Progenitor cell of endocrine pancreas (in vitro differentiated cells): ENCODE measurements around the gene MDH1. TPM values are rescaled to one million over a fixed set of nuclear protein-coding genes. Genes with fewer than 3 reads are reported as not detected.
A peak's percentile ranks its signal among the peaks of the same experiment; 100 is the strongest.

ENCODE experiments used
- DNase-seq: peaks from one replicate; pipeline ENCODE4 v3.0.0; 2021; ENCODE audit warnings: low spot score; ENCODE audit not compliant: unreplicated experiment
- H3K27ac Mint-ChIP-seq: 2 replicates; pipeline ENCODE4 v1.8.0; 2021; ENCODE audit warnings: mild to moderate bottlenecking, moderate library complexity, mixed read lengths
- H3K27me3 Mint-ChIP-seq: 2 replicates; pipeline ENCODE4 v1.8.0; 2021; ENCODE audit warnings: mixed read lengths
- H3K36me3 Mint-ChIP-seq: 2 replicates; pipeline ENCODE4 v1.8.0; 2022; ENCODE audit warnings: mixed read lengths; ENCODE audit not compliant: insufficient read depth
- H3K4me1 Mint-ChIP-seq: 2 replicates; pipeline ENCODE4 v1.8.0; 2021; ENCODE audit warnings: low read depth, mixed read lengths
- H3K4me3 Mint-ChIP-seq: 2 replicates; pipeline ENCODE4 v1.8.0; 2021; ENCODE audit warnings: low read depth, mild to moderate bottlenecking, moderate library complexity, mixed read lengths
- H3K9me3 Mint-ChIP-seq: 2 replicates; pipeline ENCODE4 v1.8.0; 2021; ENCODE audit warnings: low read depth, mixed read lengths
- total RNA-seq: library from RNA; stranded (reverse); gene quantifications from 2 replicates; pipeline ENCODE4 v1.2.1, GENCODE V29; 2021
- TF ChIP-seq, protein P1 (sequence below): fragments of 200-600 bp; sonication (generic); IDR thresholded peaks from one replicate; pipeline ENCODE4 v1.5.0; 2021; ENCODE audit warnings: antibody characterized with exemption, mild to moderate bottlenecking; ENCODE audit not compliant: unreplicated experiment

MDH1 gene
- total RNA-seq, 1 donor from 2014 or later, result 125 TPM

GRCh38 chr2:63590626-63591408, 2.1 kb downstream of the MDH1 start:
- H3K27me3 Mint-ChIP-seq, result no peaks in the 10 kb centered on the region
- no peak overlapping the region for H3K27ac Mint-ChIP-seq

DNA sequence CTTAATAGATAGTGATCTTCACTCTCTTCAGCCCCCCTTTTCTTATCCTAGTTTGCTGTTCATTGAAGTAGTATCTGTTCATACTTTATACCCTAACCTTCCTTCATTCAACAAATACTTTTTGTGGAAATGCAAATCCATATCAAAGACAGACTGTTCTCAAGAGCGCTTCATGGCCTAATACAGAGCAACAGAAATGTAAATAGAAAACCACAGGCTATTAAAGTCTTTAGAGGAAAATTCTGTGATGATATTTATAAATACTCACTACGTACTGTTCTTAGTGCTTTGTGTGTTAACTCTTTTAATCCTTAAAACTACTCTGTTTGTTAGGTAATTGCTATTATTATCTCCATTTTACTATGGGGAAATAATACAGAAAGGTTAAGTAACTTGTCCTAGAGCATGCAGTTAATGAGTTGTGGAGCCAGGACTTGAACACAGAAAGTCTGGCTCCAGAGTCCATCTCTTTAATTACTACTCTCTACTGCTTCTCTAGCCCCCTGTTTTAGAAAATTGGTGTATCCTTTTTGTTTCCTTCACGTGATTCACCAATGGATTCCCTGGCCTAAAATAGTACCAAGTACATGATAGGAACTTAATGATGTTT, 2.9 kb downstream of the MDH1 start:
- H3K36me3 Mint-ChIP-seq, result peaks cover 10% of the 10 kb centered on the region
- H3K27me3 Mint-ChIP-seq, result no peaks in the 10 kb centered on the region
- TF ChIP-seq, protein P1, sequence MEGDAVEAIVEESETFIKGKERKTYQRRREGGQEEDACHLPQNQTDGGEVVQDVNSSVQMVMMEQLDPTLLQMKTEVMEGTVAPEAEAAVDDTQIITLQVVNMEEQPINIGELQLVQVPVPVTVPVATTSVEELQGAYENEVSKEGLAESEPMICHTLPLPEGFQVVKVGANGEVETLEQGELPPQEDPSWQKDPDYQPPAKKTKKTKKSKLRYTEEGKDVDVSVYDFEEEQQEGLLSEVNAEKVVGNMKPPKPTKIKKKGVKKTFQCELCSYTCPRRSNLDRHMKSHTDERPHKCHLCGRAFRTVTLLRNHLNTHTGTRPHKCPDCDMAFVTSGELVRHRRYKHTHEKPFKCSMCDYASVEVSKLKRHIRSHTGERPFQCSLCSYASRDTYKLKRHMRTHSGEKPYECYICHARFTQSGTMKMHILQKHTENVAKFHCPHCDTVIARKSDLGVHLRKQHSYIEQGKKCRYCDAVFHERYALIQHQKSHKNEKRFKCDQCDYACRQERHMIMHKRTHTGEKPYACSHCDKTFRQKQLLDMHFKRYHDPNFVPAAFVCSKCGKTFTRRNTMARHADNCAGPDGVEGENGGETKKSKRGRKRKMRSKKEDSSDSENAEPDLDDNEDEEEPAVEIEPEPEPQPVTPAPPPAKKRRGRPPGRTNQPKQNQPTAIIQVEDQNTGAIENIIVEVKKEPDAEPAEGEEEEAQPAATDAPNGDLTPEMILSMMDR, result no peak
- H3K4me1 Mint-ChIP-seq, result peaks cover 9% of the 10 kb centered on the region
- no peak for DNase-seq
- H3K9me3 Mint-ChIP-seq, result no peaks in the 10 kb centered on the region
- H3K27ac Mint-ChIP-seq, result no peak overlapping the region
- no peak overlapping the region for H3K4me3 Mint-ChIP-seq

More at GRCh38 chr2:63590626-63591408, 2.1 kb downstream of the MDH1 start:
- no peak for DNase-seq
- TF ChIP-seq, protein P1, result no peak
- Mint-ChIP-seq H3K36me3 (peaks cover 6% of the 10 kb centered on the region), H3K4me1 (peaks cover 9% of the 10 kb centered on the region), H3K4me3 (peak overlapping the region; percentile 93), H3K9me3 (no peaks in the 10 kb centered on the region)

GRCh38 chr2:63594660-63595059, 5.9 kb downstream of the MDH1 start:
- Mint-ChIP-seq H3K36me3 (peaks cover 14% of the 10 kb centered on the region), H3K4me1 (peaks cover under 1% of the 10 kb centered on the region), H3K9me3 (no peaks in the 10 kb centered on the region), H3K4me3 (no peak overlapping the region), H3K27ac (no peak overlapping the region), H3K27me3 (no peaks in the 10 kb centered on the region)
- no peak for DNase-seq
- TF ChIP-seq, protein P1, result no peak

DNA sequence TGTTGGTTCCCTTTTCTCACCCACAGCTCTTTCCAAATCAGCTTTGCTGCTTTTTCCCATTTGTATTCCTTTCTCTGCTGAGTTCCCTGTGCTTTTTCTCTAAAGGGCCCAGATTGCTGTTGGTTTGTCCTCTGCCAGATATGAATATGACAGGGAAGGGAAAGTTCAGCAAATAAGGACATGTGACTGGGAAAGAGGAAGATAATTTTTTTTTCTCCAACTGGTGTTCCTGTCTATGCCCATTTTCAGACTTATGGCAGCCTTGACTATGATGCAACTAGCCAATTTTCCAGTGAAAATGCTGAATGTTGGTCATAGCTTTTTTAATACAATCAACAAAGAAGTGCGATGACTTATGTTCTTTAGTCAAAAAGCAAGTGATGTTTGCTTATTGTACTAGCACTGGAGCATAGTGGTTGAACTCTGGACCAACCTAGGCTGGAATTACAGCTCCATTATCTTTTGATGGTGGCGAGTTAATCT, 7.7 kb downstream of the MDH1 start:
- Mint-ChIP-seq H3K4me3 (no peak overlapping the region), H3K27ac (no peak overlapping the region), H3K27me3 (no peaks in the 10 kb centered on the region), H3K9me3 (no peaks in the 10 kb centered on the region), H3K4me1 (peaks cover 14% of the 10 kb centered on the region), H3K36me3 (peaks cover 14% of the 10 kb centered on the region)
- no peak for DNase-seq
- TF ChIP-seq, protein P1, result no peak

GRCh38 chr2:63598981-63599380, 10.2 kb downstream of the MDH1 start:
- TF ChIP-seq, protein P1, result no peak
- no peak overlapping the region for H3K4me3 Mint-ChIP-seq
- peaks cover 19% of the 10 kb centered on the region for H3K4me1 Mint-ChIP-seq
- no peaks in the 10 kb centered on the region for H3K27me3 Mint-ChIP-seq
- peaks cover 24% of the 10 kb centered on the region for H3K36me3 Mint-ChIP-seq
- no peaks in the 10 kb centered on the region for H3K9me3 Mint-ChIP-seq
- no peak for DNase-seq
- no peak overlapping the region for H3K27ac Mint-ChIP-seq
